H9 (cell line): ENCODE results near the gene FOXO1. TPM values are rescaled to one million over a fixed set of nuclear protein-coding genes. Genes with fewer than 3 reads are reported as not detected.

ENCODE experiments used
- DNase-seq: peaks from one replicate; pipeline ENCODE4 v3.0.0-alpha.2; 2017
- H2AFZ ChIP-seq: one replicate; pipeline ENCODE4 v1.6.1; 2013; ENCODE audit warnings: mild to moderate bottlenecking, low read length, control low read depth, moderate library complexity
- H2AK5ac ChIP-seq: 2 replicates; pipeline ENCODE4 v1.6.1; 2013; ENCODE audit warnings: low read length, control low read depth, mixed read lengths; ENCODE audit not compliant: insufficient read length
- H2BK120ac ChIP-seq: one replicate; pipeline ENCODE4 v1.6.1; 2013; ENCODE audit warnings: low read depth, mild to moderate bottlenecking, low read length, control low read depth, inconsistent platforms; ENCODE audit not compliant: poor library complexity, severe bottlenecking
- H2BK12ac ChIP-seq: 2 replicates; pipeline ENCODE4 v1.6.1; 2013; ENCODE audit warnings: low read length, control low read depth, mixed read lengths, low read depth; ENCODE audit not compliant: insufficient read length
- H2BK15ac ChIP-seq: 2 replicates; pipeline ENCODE4 v1.6.1; 2013; ENCODE audit warnings: low read depth, low read length, control low read depth
- H2BK20ac ChIP-seq: one replicate; pipeline ENCODE4 v1.6.1; 2013; ENCODE audit warnings: low read depth, mild to moderate bottlenecking, low read length, control low read depth, inconsistent platforms; ENCODE audit not compliant: poor library complexity, severe bottlenecking
- H2BK5ac ChIP-seq: 2 replicates; pipeline ENCODE4 v1.6.1; 2013; ENCODE audit warnings: low read length, control low read depth, mixed read lengths; ENCODE audit not compliant: insufficient read length
- H3K14ac ChIP-seq: 2 replicates; pipeline ENCODE4 v1.6.1; 2013; ENCODE audit warnings: low read length, control low read depth; ENCODE audit not compliant: insufficient read depth
- H3K18ac ChIP-seq: 2 replicates; pipeline ENCODE4 v1.6.1; 2013; ENCODE audit warnings: low read depth, mild to moderate bottlenecking, mixed read lengths, low read length, control low read depth; ENCODE audit not compliant: insufficient read length
- H3K23ac ChIP-seq: 2 replicates; pipeline ENCODE4 v1.6.1; 2013; ENCODE audit warnings: low read length, control low read depth, mixed read lengths, low read depth; ENCODE audit not compliant: insufficient read length
- H3K23me2 ChIP-seq: 2 replicates; pipeline ENCODE4 v1.6.1; 2013; ENCODE audit warnings: low read depth, mild to moderate bottlenecking, mixed read lengths, low read length, control low read depth; ENCODE audit not compliant: insufficient read length, poor library complexity, severe bottlenecking
- H3K27ac ChIP-seq: 2 replicates; pipeline ENCODE4 v1.5.1; 2013; ENCODE audit warnings: low read length, control low read depth, mixed read lengths, low read depth; ENCODE audit not compliant: insufficient read length
- H3K27me3 ChIP-seq: 2 replicates; pipeline ENCODE4 v1.6.1; 2013; ENCODE audit warnings: low read length, control low read depth, inconsistent platforms; ENCODE audit not compliant: insufficient read depth
- H3K4ac ChIP-seq: 2 replicates; pipeline ENCODE4 v1.6.1; 2013; ENCODE audit warnings: low read depth, mild to moderate bottlenecking, control low read depth, inconsistent platforms, low read length, moderate library complexity
- H3K4me1 ChIP-seq: 2 replicates; pipeline ENCODE4 v1.6.1; 2013; ENCODE audit warnings: low read length, control low read depth, inconsistent platforms; ENCODE audit not compliant: insufficient read depth
- H3K4me2 ChIP-seq: 2 replicates; pipeline ENCODE4 v1.6.1; 2013; ENCODE audit warnings: low read length, control low read depth, mixed read lengths; ENCODE audit not compliant: insufficient read length, insufficient read depth
- H3K56ac ChIP-seq: 2 replicates; pipeline ENCODE4 v1.6.1; 2013; ENCODE audit warnings: low read depth, mild to moderate bottlenecking, mixed read lengths, low read length, control low read depth; ENCODE audit not compliant: insufficient read length
- H3K79me1 ChIP-seq: 2 replicates; pipeline ENCODE4 v1.6.1; 2013; ENCODE audit warnings: low read depth, mild to moderate bottlenecking, moderate library complexity, low read length, control low read depth, inconsistent platforms; ENCODE audit not compliant: insufficient read depth, poor library complexity, severe bottlenecking
- H3K79me2 ChIP-seq: 2 replicates; pipeline ENCODE4 v1.6.1; 2013; ENCODE audit warnings: low read length, control low read depth, inconsistent platforms; ENCODE audit not compliant: insufficient read depth
- H3K9ac ChIP-seq: 2 replicates; pipeline ENCODE4 v1.6.1; 2013; ENCODE audit warnings: low read length, control low read depth, mixed read lengths; ENCODE audit not compliant: insufficient read length; ENCODE audit errors: extremely low read depth
- H3K9me3 ChIP-seq: one replicate; pipeline ENCODE4 v1.6.1; 2013; ENCODE audit warnings: low read depth, low read length, inconsistent platforms; ENCODE audit not compliant: control insufficient read depth
- H3T11ph ChIP-seq: one replicate; pipeline ENCODE4 v1.6.1; 2013; ENCODE audit warnings: mild to moderate bottlenecking, low read length, control low read depth, inconsistent platforms
- H4K20me1 ChIP-seq: one replicate; pipeline ENCODE4 v1.6.1; 2013; ENCODE audit not compliant: control insufficient read depth, insufficient read length, insufficient read depth
- H4K5ac ChIP-seq: 2 replicates; pipeline ENCODE4 v1.6.1; 2013; ENCODE audit warnings: low read depth, mild to moderate bottlenecking, mixed read lengths, low read length, control low read depth; ENCODE audit not compliant: insufficient read length
- H4K8ac ChIP-seq: replicated peaks from 2 replicates; pipeline ENCODE4 v1.6.1; 2013; ENCODE audit warnings: low read length, control low read depth, mixed read lengths, low read depth; ENCODE audit not compliant: insufficient read length
- H4K91ac ChIP-seq: 2 replicates; pipeline ENCODE4 v1.6.1; 2013; ENCODE audit warnings: low read depth, mild to moderate bottlenecking, moderate library complexity, mixed read lengths, low read length, control low read depth; ENCODE audit not compliant: insufficient read length
- H3K27ac Mint-ChIP-seq, 3 experiments: 2 replicates in 2 of 3; 3 replicates in 1 of 3; pipeline ENCODE4 v1.8.0; 2020 to 2021; ENCODE audit warnings: mixed read lengths in 3 of 3, mild to moderate bottlenecking in 1 of 3, moderate library complexity in 1 of 3
- H3K27me3 Mint-ChIP-seq: 2 replicates; pipeline ENCODE4 v1.8.0; 2021; ENCODE audit warnings: low read depth, mild to moderate bottlenecking, moderate library complexity, mixed read lengths
- H3K36me3 Mint-ChIP-seq, 3 experiments: 2 replicates in 2 of 3; 3 replicates in 1 of 3; pipeline ENCODE4 v1.8.0; 2020 to 2021; ENCODE audit warnings: low read depth in 3 of 3, mixed read lengths in 3 of 3; ENCODE audit not compliant: insufficient read depth in 1 of 3
- H3K4me1 Mint-ChIP-seq, 2 experiments: 2 replicates each; pipeline ENCODE4 v1.8.0; 2020; ENCODE audit warnings: mixed read lengths in 2 of 2
- H3K4me3 Mint-ChIP-seq, 2 experiments: 2 replicates in 1 of 2; 3 replicates in 1 of 2; pipeline ENCODE4 v1.8.0; 2020 to 2021; ENCODE audit warnings: mild to moderate bottlenecking in 2 of 2, mixed read lengths in 2 of 2, moderate library complexity in 1 of 2
- H3K9me3 Mint-ChIP-seq, 2 experiments: 2 replicates in 1 of 2; 3 replicates in 1 of 2; pipeline ENCODE4 v1.8.0; 2020; ENCODE audit warnings: mild to moderate bottlenecking in 2 of 2, mixed read lengths in 2 of 2, moderate library complexity in 1 of 2
- CTCF ChIP-seq: fragments of 200-600 bp; sonication (generic); conservative IDR thresholded peaks from 3 replicates; pipeline ENCODE4 v1.8.0; 2021; ENCODE audit warnings: antibody characterized with exemption, mild to moderate bottlenecking
- WGBS: extraction: QIAGEN DNeasy Blood & Tissue Kit; methylation state at CpG from one replicate; pipeline ENCODE4 v1.1.7; 2013; ENCODE audit warnings: missing lambda C conversion rate, low lambda C conversion rate, mixed read lengths; ENCODE audit not compliant: insufficient read length; ENCODE audit errors: extremely low coverage; 5-methylcytosine and 5-hydroxymethylcytosine counted together
- total RNA-seq: library from RNA; stranded (reverse); gene quantifications from 2 replicates; pipeline ENCODE4 v1.2.1, GENCODE V29; 2021

Gene FOXO1
- total RNA-seq, 1 experiment from 2014 or later = 44.6 TPM

DNA sequence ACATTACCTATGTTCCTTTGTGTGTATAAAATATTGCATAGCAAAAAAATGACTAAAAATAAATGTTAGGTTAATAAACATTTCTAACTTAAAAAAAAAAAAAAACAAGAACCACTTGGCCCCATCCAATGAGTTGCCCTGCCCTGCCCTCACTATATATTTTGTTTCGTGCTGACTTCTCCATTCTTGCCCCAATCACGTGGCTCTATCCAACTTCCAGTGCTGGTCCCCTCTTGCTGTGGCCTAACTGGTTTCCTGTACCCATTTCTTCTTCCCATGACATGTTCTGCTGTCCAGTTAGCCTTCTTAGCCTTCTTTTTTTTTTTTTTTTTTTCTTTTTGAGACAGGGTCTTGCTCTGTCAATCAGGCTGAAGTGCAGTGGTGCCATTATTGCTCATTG is 151.6 kb downstream of the FOXO1 start:
- WGBS = no CpG with 5 or more reads among the region's 2 CpGs
- Histone ChIP-seq H2BK15ac (no peak overlapping the region), H3K4me1 (0 out of 2 replicates have a peak, but pooled peaks cover 2% of the 10 kb centered on the region), H3K56ac (no peak overlapping the region), H2AFZ (no peak overlapping the region), H3T11ph (no peak overlapping the region), H3K79me1 (no peaks in the 10 kb centered on the region), H3K27ac (no peak overlapping the region), H3K9me3 (no peaks in the 10 kb centered on the region), H4K91ac (no peak overlapping the region), H3K14ac (no peak overlapping the region), H2BK120ac (no peak overlapping the region), H3K23ac (no peak overlapping the region), H3K79me2 (no peaks in the 10 kb centered on the region), H3K27me3 (no peaks in the 10 kb centered on the region), H3K9ac (no peak overlapping the region), H2BK12ac (no peak overlapping the region), H3K4me2 (no peak overlapping the region), H4K20me1 (no peaks in the 10 kb centered on the region), H4K5ac (no peak overlapping the region), H4K8ac (no peak overlapping the region), H2AK5ac (no peak overlapping the region), H3K18ac (no peak overlapping the region), H3K4ac (no peak overlapping the region), H2BK20ac (no peak overlapping the region), H3K23me2 (no peaks in the 10 kb centered on the region), H2BK5ac (no peak overlapping the region)
- DNase-seq = no peak
- Mint-ChIP-seq H3K27ac (no peak overlapping the region), H3K27me3 (no peaks in the 10 kb centered on the region), H3K4me1 (peaks cover 0 to 12% of the 10 kb centered on the region in 2 experiments; a peak in 3 of 4 replicates), H3K9me3 (no peaks in the 10 kb centered on the region), H3K36me3 (no peaks in the 10 kb centered on the region), H3K4me3 (no peak overlapping the region)
- TF ChIP-seq CTCF = no peak
